ENCODE measurements around the gene AUTS2. TPM values are rescaled to one million over a fixed set of nuclear protein-coding genes. Genes with fewer than 3 reads are reported as not detected.

The AUTS2 gene
- total RNA-seq, 3 donors from 2014 or later = 31.5 to 94.3 (median 81.3) TPM

- Histone ChIP-seq H3K36me3 (no peaks in the 10 kb centered on the region), H3K4me1 (no peaks in the 10 kb centered on the region), H3K27ac (no peak overlapping the region), H3K9me3 (no peaks in the 10 kb centered on the region), H3K4me3 (no peak overlapping the region), H3K27me3 (no peaks in the 10 kb centered on the region)
- intact Hi-C loops (cut with DNase I; ENCODE audit: low total_unique reads) = no loop called here
- no peak for DNase-seq (ENCODE audit: low spot score in 2 of 2)
- no peak for TF ChIP-seq POLR2A (IDR thresholded peaks at IDR 0.05)
- TF ChIP-seq POLR2AphosphoS5 (IDR thresholded peaks at IDR 0.05) = no peak
- TF ChIP-seq CTCF (IDR thresholded peaks at IDR 0.05) = no peak
Measured at GRCh38 chr7:69803699-69804516, 205.6 kb downstream of the AUTS2 start.

GRCh38 chr7:69804962-69805361 lies 206.7 kb downstream of the AUTS2 start:
- Histone ChIP-seq H3K9me3 (no peaks in the 10 kb centered on the region), H3K36me3 (no peaks in the 10 kb centered on the region), H3K27me3 (no peaks in the 10 kb centered on the region), H3K27ac (no peak overlapping the region), H3K4me3 (no peak overlapping the region), H3K4me1 (no peaks in the 10 kb centered on the region)
- DNase-seq (ENCODE audit: low spot score in 2 of 2) = no peak
- no peak for TF ChIP-seq POLR2AphosphoS5 (IDR thresholded peaks at IDR 0.05)
- no peak for TF ChIP-seq POLR2A (IDR thresholded peaks at IDR 0.05)
- no peak for TF ChIP-seq CTCF (IDR thresholded peaks at IDR 0.05)
- intact Hi-C loops (cut with DNase I; ENCODE audit: low total_unique reads) = no loop called here

- no peaks in the 10 kb centered on the region for H3K27me3 ChIP-seq
- intact Hi-C loops (cut with DNase I; ENCODE audit: low total_unique reads) = no loop called here
- no peak overlapping the region for H3K27ac ChIP-seq
- H3K4me1 ChIP-seq = peaks cover 0 to 8% of the 10 kb centered on the region in 2 donors
- TF ChIP-seq CTCF (IDR thresholded peaks at IDR 0.05) = no peak
- no peak for TF ChIP-seq POLR2A (IDR thresholded peaks at IDR 0.05)
- no peak for TF ChIP-seq POLR2AphosphoS5 (IDR thresholded peaks at IDR 0.05)
- H3K4me3 ChIP-seq = no peak overlapping the region
- no peaks in the 10 kb centered on the region for H3K36me3 ChIP-seq
- H3K9me3 ChIP-seq = no peaks in the 10 kb centered on the region
- DNase-seq (ENCODE audit: low spot score in 2 of 2) = no peak
Measured at GRCh38 chr7:69808391-69808790, 210.1 kb downstream of the AUTS2 start.

GRCh38 chr7:69811476-69812308 lies 213.4 kb downstream of the AUTS2 start:
- peaks cover 0 to 15% of the 10 kb centered on the region in 2 donors for H3K4me1 ChIP-seq
- no peak overlapping the region for H3K4me3 ChIP-seq
- H3K9me3 ChIP-seq = no peaks in the 10 kb centered on the region
- H3K36me3 ChIP-seq = no peaks in the 10 kb centered on the region
- TF ChIP-seq POLR2AphosphoS5 (IDR thresholded peaks at IDR 0.05) (no peak), POLR2A (IDR thresholded peaks at IDR 0.05) (no peak), CTCF (IDR thresholded peaks at IDR 0.05) (no peak)
- intact Hi-C loops (cut with DNase I; ENCODE audit: low total_unique reads) = no loop called here
- no peaks in the 10 kb centered on the region for H3K27me3 ChIP-seq
- no peak overlapping the region for H3K27ac ChIP-seq
- no peak for DNase-seq (ENCODE audit: low spot score in 2 of 2)

- DNase-seq (ENCODE audit: low spot score in 2 of 2) = no peak
- TF ChIP-seq POLR2A (IDR thresholded peaks at IDR 0.05) (no peak), CTCF (IDR thresholded peaks at IDR 0.05) (no peak)
- H3K9me3 ChIP-seq = no peaks in the 10 kb centered on the region
- H3K4me3 ChIP-seq = no peak overlapping the region
- peaks cover 0 to 15% of the 10 kb centered on the region in 2 donors for H3K4me1 ChIP-seq
- no peaks in the 10 kb centered on the region for H3K27me3 ChIP-seq
- intact Hi-C loops (cut with DNase I; ENCODE audit: low total_unique reads) = no loop called here
- H3K36me3 ChIP-seq = no peaks in the 10 kb centered on the region
- peak overlapping the region in 1 of 2 donors; percentile 78 for H3K27ac ChIP-seq
Measured at GRCh38 chr7:69812756-69813155, 214.5 kb downstream of the AUTS2 start.

Data from breast epithelium (tissue), 4 donors.